ENCODE measurements around the gene SF3B6. TPM values are rescaled to one million over a fixed set of nuclear protein-coding genes. Genes with fewer than 3 reads are reported as not detected.

SF3B6 gene
- total and polyA plus RNA-seq, 2 of the 4 experiments (the other 2 are of a cell fraction): 143 to 191 TPM

- H3K4me3 ChIP-seq (ENCODE audit: insufficient read depth, low read depth, low read length): no peak overlapping the region
- WGBS, 2 experiments (ENCODE audit: extremely low coverage in 2 of 2, insufficient read length in 1 of 2): no CpG with 5 or more reads among the region's 1 CpG
- BruUV-seq (replicated peaks): no TSS peak
Measured at GRCh38 chr2:24102677-24103076, 26.6 kb upstream of the SF3B6 start.

More at GRCh38 chr2:24102677-24103076, 26.6 kb upstream of the SF3B6 start:
- Histone ChIP-seq H3K4me2 (ENCODE audit: low read depth, low read length) (no peak overlapping the region), H2BK15ac (ENCODE audit: low read depth, low read length) (no peak overlapping the region), H4K91ac (ENCODE audit: insufficient read depth, low read depth, low read length) (no peak overlapping the region), H3K9ac (ENCODE audit: low read depth, low read length) (no peak overlapping the region), H4K20me1 (ENCODE audit: insufficient read depth, low read length) (no peaks in the 10 kb centered on the region), H3K79me1 (ENCODE audit: low read depth in 1 of 2, low read length in 2 of 2) (no peaks in the 10 kb centered on the region), H3K27me3 (ENCODE audit: control insufficient read depth, insufficient read depth, low read length) (no peaks in the 10 kb centered on the region), H2BK5ac (ENCODE audit: low read depth, low read length, poor library complexity, severe bottlenecking) (no peak overlapping the region), H2AK9ac (replicated peaks; ENCODE audit: low read depth, low read length, poor library complexity) (no peak overlapping the region), H2AFZ (replicated peaks; ENCODE audit: low read length, poor library complexity) (no peak overlapping the region), H2BK120ac (ENCODE audit: low read depth, low read length) (no peak overlapping the region), H3K9me3 (ENCODE audit: control insufficient read depth, insufficient read depth, low read length) (no peaks in the 10 kb centered on the region; the same call in 1 of the 2 replicates), H3K14ac (replicated peaks; ENCODE audit: low read depth, low read length) (no peak overlapping the region), H3K36me3 (ENCODE audit: control insufficient read depth, insufficient read depth, low read length) (0 out of 2 replicates have a peak, but pooled peaks cover 2% of the 10 kb centered on the region), H3K4me1 (ENCODE audit: control insufficient read depth, insufficient read depth, low read length) (no peaks in the 10 kb centered on the region), H2AK5ac (ENCODE audit: low read depth, low read length) (no peak overlapping the region), H3K4ac (ENCODE audit: low read depth, low read length) (no peak overlapping the region), H2BK20ac (ENCODE audit: low read depth, low read length) (no peak overlapping the region), H3K18ac (ENCODE audit: low read depth, low read length) (no peak overlapping the region), H4K8ac (ENCODE audit: low read depth in 2 of 2, low read length in 2 of 2) (no peak overlapping the region), H4K5ac (ENCODE audit: low read depth, low read length) (no peak overlapping the region), H3K23ac (ENCODE audit: low read depth, low read length) (no peak overlapping the region), H3K9me1 (ENCODE audit: insufficient read depth, low read length) (no peaks in the 10 kb centered on the region), H3K56ac (ENCODE audit: extremely low read depth, insufficient read depth, low read length) (no peak overlapping the region), H3K27ac (ENCODE audit: insufficient read depth, low read length) (no peak overlapping the region)
- ChIA-PET POLR2A (ENCODE audit: unreplicated experiment) (no interaction called here), CTCF (no interaction called here)
- DNase-seq (no peak), ATAC-seq (ENCODE audit: low read depth) (no peak)
- TF ChIP-seq FOS (IDR thresholded peaks at IDR 0.05; ENCODE audit: low read depth, low read length): no peak
- no peak for TF ChIP-seq USF2 (IDR thresholded peaks at IDR 0.05; ENCODE audit: low read depth, low read length)
- no peak for TF ChIP-seq RAD21 (IDR thresholded peaks at IDR 0.05; ENCODE audit: low read length)
- no peak for TF ChIP-seq ELK1 (IDR thresholded peaks at IDR 0.05; ENCODE audit: borderline replicate concordance, low read depth, low read length)
- TF ChIP-seq CTCF (conservative IDR thresholded peaks at IDR 0.05; ENCODE audit: low read depth, low read length): no peak
- TF ChIP-seq BHLHE40 (IDR thresholded peaks at IDR 0.05; ENCODE audit: low read depth, low read length): no peak
- TF ChIP-seq MAFK (IDR thresholded peaks at IDR 0.05; ENCODE audit: low read depth, low read length): no peak
- no peak for TF ChIP-seq RFX5 (IDR thresholded peaks at IDR 0.05; ENCODE audit: low read depth, low read length)
- TF ChIP-seq POLR2A (IDR thresholded peaks at IDR 0.05; ENCODE audit: low read depth, low read length): no peak
- TF ChIP-seq MXI1 (IDR thresholded peaks at IDR 0.05; ENCODE audit: borderline replicate concordance, low read depth, low read length): no peak
- TF ChIP-seq NFE2L2 (IDR thresholded peaks at IDR 0.05; ENCODE audit: low read depth, low read length): no peak
- no peak for TF ChIP-seq CHD1 (IDR thresholded peaks at IDR 0.05; ENCODE audit: low read depth, low read length)
- intact Hi-C loops (cut with micrococcal nuclease) (no loop called here), in situ Hi-C loops (cut with MboI; ENCODE audit: low sequenced_read_pairs) (no loop called here), dilution Hi-C loops (cut with HindIII; ENCODE audit: low sequenced_read_pairs, unreplicated experiment) (no loop called here)
